ENCODE measurements around the gene ELOVL2. TPM values are rescaled to one million over a fixed set of nuclear protein-coding genes. Genes with fewer than 3 reads are reported as not detected.

ELOVL2 gene
- total RNA-seq, 1 experiment from 2014 or later: 0.07 TPM

GRCh38 chr6:10993896-10994295 lies 50.2 kb downstream of the ELOVL2 start:
- ChIA-PET CTCF (no interaction called here), RAD21 (ENCODE audit: low non-redundant PET in 1 of 2, low total read pairs in 2 of 2, uncharacterized antibody in 2 of 2, unreplicated experiment in 2 of 2) (no interaction called here), POLR2A (no interaction called here)
- Histone ChIP-seq H3K9me2 (ENCODE audit: insufficient read depth) (no peaks in the 10 kb centered on the region), H4K20me1 (ENCODE audit: insufficient read depth) (no peaks in the 10 kb centered on the region), H2AFZ (ENCODE audit: low read depth, low read length, poor library complexity, severe bottlenecking) (no peak overlapping the region), H3K9ac (ENCODE audit: low read length) (no peak overlapping the region), H3K4me3 (replicated peaks in 1 of 2; ENCODE audit: low read depth in 1 of 2, low read length in 2 of 2) (no peak overlapping the region), H3K27me3 (ENCODE audit: insufficient read depth, low read length) (no peaks in the 10 kb centered on the region), H3K36me3 (ENCODE audit: control insufficient read depth in 1 of 2, insufficient read depth in 2 of 2, low read length in 2 of 2) (no peaks in the 10 kb centered on the region), H3K79me2 (ENCODE audit: insufficient read depth, low read length) (no peaks in the 10 kb centered on the region), H3K27ac (ENCODE audit: low read depth, low read length) (no peak overlapping the region), H3K4me2 (ENCODE audit: low read length) (no peak overlapping the region), H3K4me1 (ENCODE audit: control insufficient read depth in 1 of 2, insufficient read depth in 2 of 2, low read length in 2 of 2) (no peaks in the 10 kb centered on the region), H3K9me3 (ENCODE audit: control insufficient read depth in 1 of 2, insufficient read depth in 1 of 2, low read depth in 1 of 2, low read length in 2 of 2) (no peaks in the 10 kb centered on the region)
- DNase-seq (ENCODE audit: low read depth, low spot score) (no peak), ATAC-seq (no peak)
- intact Hi-C loops (cut with micrococcal nuclease): no loop called here
- no peak for TF ChIP-seq ATF3 (IDR thresholded peaks at IDR 0.05)
- TF ChIP-seq SP1 (IDR thresholded peaks at IDR 0.05; ENCODE audit: low read depth): no peak
- TF ChIP-seq CEBPB (IDR thresholded peaks at IDR 0.05; ENCODE audit: low read depth): no peak
- TF ChIP-seq ELF1 (IDR thresholded peaks at IDR 0.05; ENCODE audit: borderline replicate concordance, low read depth): no peak
- TF ChIP-seq EZH2phosphoT487 (IDR thresholded peaks at IDR 0.05; ENCODE audit: borderline replicate concordance): no peak
- TF ChIP-seq CBX3 (IDR thresholded peaks at IDR 0.05; ENCODE audit: low read depth): no peak
- no peak for TF ChIP-seq POLR2A (IDR thresholded peaks at IDR 0.05; ENCODE audit: borderline replicate concordance, extremely low read depth, insufficient read depth, insufficient read length)
- no peak for TF ChIP-seq ZFX (IDR thresholded peaks at IDR 0.05)
- TF ChIP-seq, protein P1, sequence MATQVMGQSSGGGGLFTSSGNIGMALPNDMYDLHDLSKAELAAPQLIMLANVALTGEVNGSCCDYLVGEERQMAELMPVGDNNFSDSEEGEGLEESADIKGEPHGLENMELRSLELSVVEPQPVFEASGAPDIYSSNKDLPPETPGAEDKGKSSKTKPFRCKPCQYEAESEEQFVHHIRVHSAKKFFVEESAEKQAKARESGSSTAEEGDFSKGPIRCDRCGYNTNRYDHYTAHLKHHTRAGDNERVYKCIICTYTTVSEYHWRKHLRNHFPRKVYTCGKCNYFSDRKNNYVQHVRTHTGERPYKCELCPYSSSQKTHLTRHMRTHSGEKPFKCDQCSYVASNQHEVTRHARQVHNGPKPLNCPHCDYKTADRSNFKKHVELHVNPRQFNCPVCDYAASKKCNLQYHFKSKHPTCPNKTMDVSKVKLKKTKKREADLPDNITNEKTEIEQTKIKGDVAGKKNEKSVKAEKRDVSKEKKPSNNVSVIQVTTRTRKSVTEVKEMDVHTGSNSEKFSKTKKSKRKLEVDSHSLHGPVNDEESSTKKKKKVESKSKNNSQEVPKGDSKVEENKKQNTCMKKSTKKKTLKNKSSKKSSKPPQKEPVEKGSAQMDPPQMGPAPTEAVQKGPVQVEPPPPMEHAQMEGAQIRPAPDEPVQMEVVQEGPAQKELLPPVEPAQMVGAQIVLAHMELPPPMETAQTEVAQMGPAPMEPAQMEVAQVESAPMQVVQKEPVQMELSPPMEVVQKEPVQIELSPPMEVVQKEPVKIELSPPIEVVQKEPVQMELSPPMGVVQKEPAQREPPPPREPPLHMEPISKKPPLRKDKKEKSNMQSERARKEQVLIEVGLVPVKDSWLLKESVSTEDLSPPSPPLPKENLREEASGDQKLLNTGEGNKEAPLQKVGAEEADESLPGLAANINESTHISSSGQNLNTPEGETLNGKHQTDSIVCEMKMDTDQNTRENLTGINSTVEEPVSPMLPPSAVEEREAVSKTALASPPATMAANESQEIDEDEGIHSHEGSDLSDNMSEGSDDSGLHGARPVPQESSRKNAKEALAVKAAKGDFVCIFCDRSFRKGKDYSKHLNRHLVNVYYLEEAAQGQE (IDR thresholded peaks at IDR 0.05; ENCODE audit: low read depth): no peak
- TF ChIP-seq SRF (IDR thresholded peaks at IDR 0.05; ENCODE audit: low read depth): no peak
- no peak for TF ChIP-seq FOSL1 (IDR thresholded peaks at IDR 0.05; ENCODE audit: low read depth)
- TF ChIP-seq SIN3A (IDR thresholded peaks at IDR 0.05; ENCODE audit: low read depth): no peak
- no peak for TF ChIP-seq JUND (IDR thresholded peaks at IDR 0.05)
- TF ChIP-seq EGR1 (IDR thresholded peaks at IDR 0.05; ENCODE audit: low read depth): no peak
- TF ChIP-seq YY1 (IDR thresholded peaks at IDR 0.05; ENCODE audit: extremely low read depth, insufficient replicate concordance, low read depth, low read length): no peak
- TF ChIP-seq TCF7L2 (IDR thresholded peaks at IDR 0.05; ENCODE audit: borderline replicate concordance, extremely low read depth, insufficient read depth, insufficient read length): no peak
- TF ChIP-seq, protein P2, sequence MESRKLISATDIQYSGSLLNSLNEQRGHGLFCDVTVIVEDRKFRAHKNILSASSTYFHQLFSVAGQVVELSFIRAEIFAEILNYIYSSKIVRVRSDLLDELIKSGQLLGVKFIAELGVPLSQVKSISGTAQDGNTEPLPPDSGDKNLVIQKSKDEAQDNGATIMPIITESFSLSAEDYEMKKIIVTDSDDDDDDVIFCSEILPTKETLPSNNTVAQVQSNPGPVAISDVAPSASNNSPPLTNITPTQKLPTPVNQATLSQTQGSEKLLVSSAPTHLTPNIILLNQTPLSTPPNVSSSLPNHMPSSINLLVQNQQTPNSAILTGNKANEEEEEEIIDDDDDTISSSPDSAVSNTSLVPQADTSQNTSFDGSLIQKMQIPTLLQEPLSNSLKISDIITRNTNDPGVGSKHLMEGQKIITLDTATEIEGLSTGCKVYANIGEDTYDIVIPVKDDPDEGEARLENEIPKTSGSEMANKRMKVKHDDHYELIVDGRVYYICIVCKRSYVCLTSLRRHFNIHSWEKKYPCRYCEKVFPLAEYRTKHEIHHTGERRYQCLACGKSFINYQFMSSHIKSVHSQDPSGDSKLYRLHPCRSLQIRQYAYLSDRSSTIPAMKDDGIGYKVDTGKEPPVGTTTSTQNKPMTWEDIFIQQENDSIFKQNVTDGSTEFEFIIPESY (IDR thresholded peaks at IDR 0.05; ENCODE audit: extremely low read depth, insufficient replicate concordance, low read length): no peak
- BruUV-seq (replicated peaks): no TSS peak
